Cardiac fibroblast (primary cell): ENCODE results near the gene RNPEP.
"Not testable (repeated sequence)": the region's sequence is repeated elsewhere in the genome, so short reads cannot be mapped to it uniquely, and the experiment has no call there.

ENCODE experiments used
- DNase-seq, 2 donors: peaks; one replicate each; pipeline versions ENCODE4 v3.0.0 to v3.0.0-alpha.2; 2010; ENCODE audit warnings: low read depth in 2 of 2
- H3K4me3 ChIP-seq, 2 donors: replicated peaks in 1 of 2; 1 replicate in 1 of 2; 2 replicates in 1 of 2; pipeline ENCODE4 v1.5.1; 2011; ENCODE audit warnings: low read depth in 2 of 2, low read length in 2 of 2, mild to moderate bottlenecking in 2 of 2, moderate library complexity in 1 of 2
- TF ChIP-seq, protein P1 (sequence below): IDR thresholded peaks from one replicate; pipeline ENCODE4 v1.5.1; 2011; ENCODE audit warnings: low read depth, mild to moderate bottlenecking, low read length, inconsistent platforms

The RNPEP gene

GRCh38 chr1:202015662-202015937 is 33.2 kb downstream of the RNPEP start:
- no peak for DNase-seq
- TF ChIP-seq, protein P1, sequence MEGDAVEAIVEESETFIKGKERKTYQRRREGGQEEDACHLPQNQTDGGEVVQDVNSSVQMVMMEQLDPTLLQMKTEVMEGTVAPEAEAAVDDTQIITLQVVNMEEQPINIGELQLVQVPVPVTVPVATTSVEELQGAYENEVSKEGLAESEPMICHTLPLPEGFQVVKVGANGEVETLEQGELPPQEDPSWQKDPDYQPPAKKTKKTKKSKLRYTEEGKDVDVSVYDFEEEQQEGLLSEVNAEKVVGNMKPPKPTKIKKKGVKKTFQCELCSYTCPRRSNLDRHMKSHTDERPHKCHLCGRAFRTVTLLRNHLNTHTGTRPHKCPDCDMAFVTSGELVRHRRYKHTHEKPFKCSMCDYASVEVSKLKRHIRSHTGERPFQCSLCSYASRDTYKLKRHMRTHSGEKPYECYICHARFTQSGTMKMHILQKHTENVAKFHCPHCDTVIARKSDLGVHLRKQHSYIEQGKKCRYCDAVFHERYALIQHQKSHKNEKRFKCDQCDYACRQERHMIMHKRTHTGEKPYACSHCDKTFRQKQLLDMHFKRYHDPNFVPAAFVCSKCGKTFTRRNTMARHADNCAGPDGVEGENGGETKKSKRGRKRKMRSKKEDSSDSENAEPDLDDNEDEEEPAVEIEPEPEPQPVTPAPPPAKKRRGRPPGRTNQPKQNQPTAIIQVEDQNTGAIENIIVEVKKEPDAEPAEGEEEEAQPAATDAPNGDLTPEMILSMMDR, result no peak

GRCh38 chr1:202016022-202016810 is 33.8 kb downstream of the RNPEP start:
- H3K4me3 ChIP-seq, result no peak overlapping the region
- TF ChIP-seq, protein P1, result no peak
- no peak for DNase-seq

More at GRCh38 chr1:202015662-202015937, 33.2 kb downstream of the RNPEP start:
- H3K4me3 ChIP-seq, result no peak overlapping the region

DNA sequence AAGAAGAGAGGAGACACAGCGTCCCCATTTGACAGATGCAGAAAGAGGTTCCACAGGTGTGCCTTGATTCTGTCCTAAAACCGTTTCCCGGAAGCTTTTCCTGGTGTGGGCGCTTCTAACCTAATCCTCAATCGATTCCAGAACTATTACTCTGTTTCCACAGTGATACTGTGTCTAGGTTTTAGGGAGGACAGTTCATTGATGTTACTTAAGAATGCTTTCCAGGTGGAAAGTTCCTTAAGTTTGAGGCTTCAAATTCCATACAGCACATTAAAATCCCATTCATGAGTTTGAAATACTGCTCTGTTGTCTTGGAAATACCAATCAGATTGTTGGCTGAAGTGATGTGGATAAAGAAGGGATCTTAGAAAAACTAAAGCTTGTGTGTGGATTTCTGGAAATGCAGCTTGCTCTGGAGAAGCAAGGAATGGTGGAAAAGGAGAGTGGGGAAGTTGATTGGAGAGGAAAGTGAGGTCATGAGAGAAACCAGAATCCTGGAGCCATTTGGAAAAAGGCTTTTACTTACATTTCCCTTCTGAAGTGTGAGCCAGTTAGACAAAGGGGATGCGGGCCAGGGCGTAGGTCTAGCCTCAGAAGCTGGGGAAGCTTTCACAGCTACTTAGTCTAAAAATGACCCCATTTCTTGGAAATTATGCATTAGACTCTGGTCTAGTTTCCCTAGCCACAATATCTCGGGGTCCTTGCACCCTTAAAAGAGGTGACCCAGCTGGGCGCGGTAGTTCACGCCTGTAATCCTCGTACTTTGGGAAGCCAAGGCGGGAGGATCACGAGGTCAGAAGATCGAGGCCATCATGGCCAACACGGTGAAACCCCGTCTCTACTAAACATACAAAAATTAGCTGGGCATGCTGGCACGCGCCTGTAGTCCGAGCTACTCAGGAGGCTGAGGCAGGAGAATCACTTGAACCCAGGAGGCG is 34.6 kb downstream of the RNPEP start:
- no peak overlapping the region for H3K4me3 ChIP-seq
- no peak for DNase-seq
- TF ChIP-seq, protein P1, result no peak

GRCh38 chr1:202017749-202018467 is 35.5 kb downstream of the RNPEP start:
- TF ChIP-seq, protein P1, result no peak
- no peak overlapping the region for H3K4me3 ChIP-seq
- DNase-seq, result no peak

GRCh38 chr1:202018468-202019234 is 36.2 kb downstream of the RNPEP start:
- no peak for DNase-seq
- TF ChIP-seq, protein P1, result no peak

GRCh38 chr1:202019235-202019558 is 36.7 kb downstream of the RNPEP start:
- H3K4me3 ChIP-seq, DNase-seq: not testable (repeated sequence)

More at GRCh38 chr1:202018468-202019234, 36.2 kb downstream of the RNPEP start:
- H3K4me3 ChIP-seq, result no peak overlapping the region
